Activated CD4-positive, CD25-positive, alpha-beta regulatory T cell (primary cell): ENCODE measurements around the gene MKNK2.
"Not testable (repeated sequence)": the region's sequence is repeated elsewhere in the genome, so short reads cannot be mapped to it uniquely, and the experiment has no call there.

Source experiments
- DNase-seq, 4 experiments: peaks; one replicate each; lab custom pipeline; 2025; lab: John Stamatoyannopoulos, UW

The MKNK2 gene

GRCh38 chr19:2043961-2044708 is 6.9 kb downstream of the MKNK2 start:
- DNase-seq = no peak

GRCh38 chr19:2043251-2043641 is 7.8 kb downstream of the MKNK2 start:
- no peak for DNase-seq

- DNase-seq = no peak
These were observed 8.4 kb downstream of the MKNK2 start for GRCh38 chr19:2042485-2043250.

GRCh38 chr19:2041683-2042484 is 9.2 kb downstream of the MKNK2 start:
- peak; percentile 99 to 100 (median 100) for DNase-seq

- no peak for DNase-seq
These were observed 9.7 kb downstream of the MKNK2 start for GRCh38 chr19:2041433-2041682.

- no peak for DNase-seq
These were observed 10.2 kb downstream of the MKNK2 start for GRCh38 chr19:2040647-2041432.

- no peak for DNase-seq
These were observed 10.9 kb downstream of the MKNK2 start for GRCh38 chr19:2039959-2040646.

- no peak for DNase-seq
These were observed 11.7 kb downstream of the MKNK2 start for GRCh38 chr19:2039089-2039958.

- no peak for DNase-seq
These were observed 12.6 kb downstream of the MKNK2 start for GRCh38 chr19:2038284-2039088.

- no peak for DNase-seq
These were observed 13.3 kb downstream of the MKNK2 start for GRCh38 chr19:2037651-2038255.

- DNase-seq = no peak
These were observed 14.6 kb downstream of the MKNK2 start for GRCh38 chr19:2036424-2036823.

GRCh38 chr19:2035590-2035991 is 15.5 kb downstream of the MKNK2 start:
- DNase-seq = no peak

GRCh38 chr19:2034729-2035589 is 16.1 kb downstream of the MKNK2 start:
- peak in 3 of 4 experiments; percentile 27 to 52 (median 34) for DNase-seq

- not testable (repeated sequence) for DNase-seq
These were observed 16.8 kb downstream of the MKNK2 start for GRCh38 chr19:2034253-2034652.

GRCh38 chr19:2033825-2034159 is 17.3 kb downstream of the MKNK2 start:
- DNase-seq = no peak

GRCh38 chr19:2033115-2033824 is 17.8 kb downstream of the MKNK2 start:
- DNase-seq = no peak

- DNase-seq = peak in 2 of 4 experiments; percentile 37 to 42
These were observed 18.6 kb downstream of the MKNK2 start for GRCh38 chr19:2032296-2032941.
